Caco-2 (cell line): ENCODE data around the gene NPAS3. TPM values are rescaled to one million over a fixed set of nuclear protein-coding genes. Genes with fewer than 3 reads are reported as not detected.

Source experiments
- BruUV-seq: library from RNA; stranded (reverse); fragments of 400-500 nt; replicated peaks from 2 replicates; lab custom pipeline; 2021; lab: Mats Ljungman, UMichigan
- CTCF ChIA-PET: fragments of 300-600 bp; sonication (Branson Sonifier 250); formaldehyde crosslinking; loops from one replicate; lab custom pipeline; 2022; ENCODE audit warnings: antibody characterized with exemption; lab: Charles Lee
- POLR2A ChIA-PET: fragments of 300-600 bp; sonication (Branson Sonifier 250); formaldehyde crosslinking; loops from one replicate; lab custom pipeline; 2022; ENCODE audit warnings: antibody characterized with exemption; lab: Charles Lee
- DNase-seq, 2 experiments: peaks; one replicate each; pipeline versions ENCODE4 v3.0.0 to v3.0.0-alpha.2; 2020 to 2022
- H3K27me3 ChIP-seq: replicated peaks from 2 replicates; pipeline ENCODE4 v1.6.0; 2011; ENCODE audit warnings: low read length; ENCODE audit not compliant: control insufficient read depth, insufficient read depth
- H3K36me3 ChIP-seq: 2 replicates; pipeline ENCODE4 v1.5.1; 2011; ENCODE audit warnings: low read length; ENCODE audit not compliant: control insufficient read depth, insufficient read depth
- H3K4me1 ChIP-seq: fragments of 250-450 bp; sonication (Bioruptor Pico); 2 replicates; pipeline ENCODE4 v1.5.1; 2020; ENCODE audit warnings: mild to moderate bottlenecking
- H3K4me3 ChIP-seq: 2 replicates; pipeline ENCODE4 v1.5.1; 2011; ENCODE audit warnings: low read depth, mild to moderate bottlenecking, control low read depth, low read length
- H3K9me3 ChIP-seq: fragments of 250-450 bp; sonication (Bioruptor Pico); 2 replicates; pipeline ENCODE4 v1.5.1; 2020; ENCODE audit warnings: mild to moderate bottlenecking, moderate library complexity
- H3K27ac Mint-ChIP-seq: one replicate; pipeline ENCODE4 v1.8.0; 2022; ENCODE audit warnings: mixed read lengths; ENCODE audit not compliant: unreplicated experiment
- H3K27me3 Mint-ChIP-seq: one replicate; pipeline ENCODE4 v1.8.0; 2022; ENCODE audit warnings: mixed read lengths; ENCODE audit not compliant: insufficient read depth, unreplicated experiment
- H3K36me3 Mint-ChIP-seq: one replicate; pipeline ENCODE4 v1.8.0; 2022; ENCODE audit warnings: mild to moderate bottlenecking, mixed read lengths; ENCODE audit not compliant: insufficient read depth, unreplicated experiment
- H3K4me1 Mint-ChIP-seq: one replicate; pipeline ENCODE4 v1.8.0; 2022; ENCODE audit warnings: low read depth, mixed read lengths; ENCODE audit not compliant: unreplicated experiment
- H3K4me3 Mint-ChIP-seq: one replicate; pipeline ENCODE4 v1.8.0; 2022; ENCODE audit warnings: mild to moderate bottlenecking, moderate library complexity, mixed read lengths; ENCODE audit not compliant: unreplicated experiment
- H3K9me3 Mint-ChIP-seq: one replicate; pipeline ENCODE4 v1.8.0; 2022; ENCODE audit warnings: mixed read lengths; ENCODE audit not compliant: unreplicated experiment
- intact Hi-C: fragments of 100-400 bp; cut with micrococcal nuclease; formaldehyde crosslinking; loops from one replicate; pipeline ENCODE4 v1.10.0; 2022; ENCODE audit not compliant: unreplicated experiment
- total RNA-seq: library from RNA; stranded (reverse); gene quantifications from 2 replicates; pipeline ENCODE4 v1.2.3, GENCODE V29; 2022
- TF ChIP-seq, protein P1 (sequence below), 2 experiments: fragments of 200-600 bp in 1 of 2; IDR thresholded peaks; 1 replicate in 1 of 2; 2 replicates in 1 of 2; pipeline versions ENCODE4 v1.5.1 to v1.8.0; 2011 to 2022; ENCODE audit warnings: antibody characterized with exemption in 1 of 2, control low read depth in 1 of 2, inconsistent platforms in 1 of 2, low read depth in 1 of 2, low read length in 1 of 2, mild to moderate bottlenecking in 1 of 2, moderate library complexity in 1 of 2; ENCODE audit not compliant: insufficient read depth in 1 of 2, severe bottlenecking in 1 of 2, unreplicated experiment in 1 of 2

NPAS3 gene
- total RNA-seq, 1 experiment from 2014 or later, result not detected

DNA sequence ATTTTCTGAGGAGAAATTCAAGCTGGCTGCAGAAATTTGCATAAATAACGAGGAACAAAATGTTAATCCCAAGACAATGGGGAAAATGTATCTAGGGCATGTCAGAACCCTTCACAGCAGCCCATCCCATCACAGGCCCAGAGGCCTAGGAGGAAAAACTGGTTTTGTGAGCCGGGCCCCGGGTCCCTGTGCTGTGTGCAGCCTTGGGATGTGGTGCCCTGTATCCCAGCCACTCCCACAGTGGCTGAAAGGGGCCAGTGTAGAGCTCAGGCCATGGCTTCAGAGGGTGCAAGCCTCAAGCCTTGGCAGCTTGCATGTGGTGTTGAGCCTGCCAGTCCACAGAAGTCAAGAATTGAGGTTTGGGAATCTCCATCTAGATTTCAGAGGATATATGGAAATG lies 57.7 kb downstream of the NPAS3 start:
- BruUV-seq, result no TSS peak
- Histone ChIP-seq H3K9me3 (no peaks in the 10 kb centered on the region), H3K4me3 (no peak overlapping the region), H3K27me3 (no peaks in the 10 kb centered on the region), H3K4me1 (no peaks in the 10 kb centered on the region), H3K36me3 (no peaks in the 10 kb centered on the region)
- H3K27me3 Mint-ChIP-seq, result peaks cover 4% of the 10 kb centered on the region
- CTCF ChIA-PET, result no interaction called here
- H3K27ac Mint-ChIP-seq, result no peak overlapping the region
- no peaks in the 10 kb centered on the region for H3K36me3 Mint-ChIP-seq
- POLR2A ChIA-PET, result no interaction called here
- H3K9me3 Mint-ChIP-seq, result peaks cover 11% of the 10 kb centered on the region
- intact Hi-C loops, result no loop called here
- H3K4me3 Mint-ChIP-seq, result no peak overlapping the region
- no peak for DNase-seq
- no peaks in the 10 kb centered on the region for H3K4me1 Mint-ChIP-seq
- TF ChIP-seq, protein P1, sequence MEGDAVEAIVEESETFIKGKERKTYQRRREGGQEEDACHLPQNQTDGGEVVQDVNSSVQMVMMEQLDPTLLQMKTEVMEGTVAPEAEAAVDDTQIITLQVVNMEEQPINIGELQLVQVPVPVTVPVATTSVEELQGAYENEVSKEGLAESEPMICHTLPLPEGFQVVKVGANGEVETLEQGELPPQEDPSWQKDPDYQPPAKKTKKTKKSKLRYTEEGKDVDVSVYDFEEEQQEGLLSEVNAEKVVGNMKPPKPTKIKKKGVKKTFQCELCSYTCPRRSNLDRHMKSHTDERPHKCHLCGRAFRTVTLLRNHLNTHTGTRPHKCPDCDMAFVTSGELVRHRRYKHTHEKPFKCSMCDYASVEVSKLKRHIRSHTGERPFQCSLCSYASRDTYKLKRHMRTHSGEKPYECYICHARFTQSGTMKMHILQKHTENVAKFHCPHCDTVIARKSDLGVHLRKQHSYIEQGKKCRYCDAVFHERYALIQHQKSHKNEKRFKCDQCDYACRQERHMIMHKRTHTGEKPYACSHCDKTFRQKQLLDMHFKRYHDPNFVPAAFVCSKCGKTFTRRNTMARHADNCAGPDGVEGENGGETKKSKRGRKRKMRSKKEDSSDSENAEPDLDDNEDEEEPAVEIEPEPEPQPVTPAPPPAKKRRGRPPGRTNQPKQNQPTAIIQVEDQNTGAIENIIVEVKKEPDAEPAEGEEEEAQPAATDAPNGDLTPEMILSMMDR (IDR thresholded peaks at IDR 0.05; ENCODE audit: insufficient read depth in 1 of 2, low read depth in 1 of 2, low read length in 1 of 2, severe bottlenecking in 1 of 2, unreplicated experiment in 1 of 2), result no peak

DNA sequence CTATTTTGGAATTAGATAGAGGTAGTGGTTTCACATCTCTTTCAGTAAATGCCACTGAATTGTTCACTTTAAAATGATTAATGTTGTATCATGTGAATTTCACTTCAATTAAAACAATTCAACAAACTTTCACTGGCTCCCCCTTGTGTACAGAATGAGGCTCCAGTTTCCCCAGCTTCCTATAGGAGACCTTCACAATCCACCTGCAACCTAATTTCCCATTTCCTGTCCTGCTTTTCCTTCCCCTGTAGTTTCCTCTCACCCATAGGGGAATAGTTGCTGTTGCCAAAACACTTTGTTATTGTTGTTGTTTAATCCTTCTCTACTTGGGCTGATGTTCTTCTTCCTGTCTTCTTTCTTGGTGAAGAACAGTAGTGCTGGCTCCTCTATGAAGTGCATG lies 59.8 kb downstream of the NPAS3 start:
- ChIA-PET POLR2A (no interaction called here), CTCF (no interaction called here)
- intact Hi-C loops, result loop anchor here (1.0 kb wide), 1 partner anchor 422 kb away; no protein-coding TSS in a partner anchor
- no peaks in the 10 kb centered on the region for H3K27me3 Mint-ChIP-seq
- BruUV-seq, result no TSS peak
- Histone ChIP-seq H3K4me3 (no peak overlapping the region), H3K9me3 (no peaks in the 10 kb centered on the region), H3K36me3 (no peaks in the 10 kb centered on the region), H3K4me1 (no peaks in the 10 kb centered on the region), H3K27me3 (no peaks in the 10 kb centered on the region)
- no peaks in the 10 kb centered on the region for H3K4me1 Mint-ChIP-seq
- H3K36me3 Mint-ChIP-seq, result no peaks in the 10 kb centered on the region
- H3K4me3 Mint-ChIP-seq, result no peak overlapping the region
- TF ChIP-seq, protein P1 (IDR thresholded peaks at IDR 0.05; ENCODE audit: insufficient read depth in 1 of 2, low read depth in 1 of 2, low read length in 1 of 2, severe bottlenecking in 1 of 2, unreplicated experiment in 1 of 2), result peak; percentile 6 to 8
- no peak overlapping the region for H3K27ac Mint-ChIP-seq
- peaks cover 11% of the 10 kb centered on the region for H3K9me3 Mint-ChIP-seq
- DNase-seq, result no peak

DNA sequence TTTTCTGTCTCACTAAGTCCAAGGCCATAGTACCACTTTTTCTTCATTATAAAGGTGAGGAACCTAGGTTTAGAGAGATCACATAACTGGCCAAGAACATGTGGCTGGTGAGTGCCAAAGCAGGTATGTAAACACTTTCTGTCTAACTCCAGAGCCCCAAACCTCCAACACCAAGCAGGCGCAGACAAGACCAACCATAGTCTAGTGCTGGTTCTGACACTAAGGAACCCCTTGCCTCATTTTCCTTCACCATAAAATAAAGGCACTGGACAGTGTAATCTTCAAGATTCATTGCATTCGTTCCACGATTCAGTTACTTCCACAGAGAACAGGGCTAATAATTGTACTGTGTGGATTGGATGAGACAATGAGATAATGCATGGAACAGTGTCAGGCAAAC lies 71.0 kb downstream of the NPAS3 start:
- POLR2A ChIA-PET, result no interaction called here
- Histone ChIP-seq H3K9me3 (no peaks in the 10 kb centered on the region), H3K4me1 (no peaks in the 10 kb centered on the region), H3K27me3 (no peaks in the 10 kb centered on the region), H3K36me3 (no peaks in the 10 kb centered on the region), H3K4me3 (no peak overlapping the region)
- no peaks in the 10 kb centered on the region for H3K4me1 Mint-ChIP-seq
- H3K27me3 Mint-ChIP-seq, result peaks cover 11% of the 10 kb centered on the region
- TF ChIP-seq, protein P1 (IDR thresholded peaks at IDR 0.05; ENCODE audit: insufficient read depth in 1 of 2, low read depth in 1 of 2, low read length in 1 of 2, severe bottlenecking in 1 of 2, unreplicated experiment in 1 of 2), result no peak
- no peaks in the 10 kb centered on the region for H3K36me3 Mint-ChIP-seq
- H3K27ac Mint-ChIP-seq, result no peak overlapping the region
- DNase-seq, result no peak
- no TSS peak for BruUV-seq
- CTCF ChIA-PET, result no interaction called here
- intact Hi-C loops, result no loop called here
- no peak overlapping the region for H3K4me3 Mint-ChIP-seq
- H3K9me3 Mint-ChIP-seq, result no peaks in the 10 kb centered on the region
